ENCODE data around the gene TRA2A. TPM values are rescaled to one million over a fixed set of nuclear protein-coding genes. Genes with fewer than 3 reads are reported as not detected.
A peak's percentile ranks its signal among the peaks of the same experiment; 100 is the strongest.

The TRA2A gene
- total RNA-seq, 1 donor from 2014 or later = 25.6 TPM

GRCh38 chr7:23477962-23478866, 53.6 kb downstream of the TRA2A start:
- no peak overlapping the region for H3K4me3 ChIP-seq
- peaks cover 13% of the 10 kb centered on the region for H3K4me1 ChIP-seq
- H3K27me3 ChIP-seq (ENCODE audit: low read depth) = peaks cover 100% of the 10 kb centered on the region
- no peaks in the 10 kb centered on the region for H3K36me3 ChIP-seq
- intact Hi-C loops (cut with micrococcal nuclease) = no loop called here
- no peak for TF ChIP-seq CTCF (IDR thresholded peaks at IDR 0.05; ENCODE audit: borderline replicate concordance)
- no peak overlapping the region for H3K27ac ChIP-seq (replicated peaks)
- no peaks in the 10 kb centered on the region for H3K9me3 ChIP-seq (replicated peaks)
- DNase-seq = no peak

- Histone ChIP-seq H3K4me1 (peaks cover 13% of the 10 kb centered on the region), H3K27ac (replicated peaks) (no peak overlapping the region), H3K4me3 (no peak overlapping the region), H3K27me3 (ENCODE audit: low read depth) (peaks cover 100% of the 10 kb centered on the region), H3K36me3 (no peaks in the 10 kb centered on the region), H3K9me3 (replicated peaks) (no peaks in the 10 kb centered on the region)
- TF ChIP-seq CTCF (IDR thresholded peaks at IDR 0.05; ENCODE audit: borderline replicate concordance) = no peak
- no peak for DNase-seq
- intact Hi-C loops (cut with micrococcal nuclease) = no loop called here
Observed at GRCh38 chr7:23477157-23477499, 54.7 kb downstream of the TRA2A start.

- no peak for DNase-seq
- intact Hi-C loops (cut with micrococcal nuclease) = no loop called here
- H3K4me3 ChIP-seq = no peak overlapping the region
- no peaks in the 10 kb centered on the region for H3K36me3 ChIP-seq
- no peak overlapping the region for H3K27ac ChIP-seq (replicated peaks)
- no peaks in the 10 kb centered on the region for H3K9me3 ChIP-seq (replicated peaks)
- no peak for TF ChIP-seq CTCF (IDR thresholded peaks at IDR 0.05; ENCODE audit: borderline replicate concordance)
- peaks cover 100% of the 10 kb centered on the region for H3K27me3 ChIP-seq (ENCODE audit: low read depth)
- H3K4me1 ChIP-seq = peaks cover 14% of the 10 kb centered on the region
Observed at GRCh38 chr7:23476286-23477156, 55.3 kb downstream of the TRA2A start.

- no peaks in the 10 kb centered on the region for H3K9me3 ChIP-seq (replicated peaks)
- no peaks in the 10 kb centered on the region for H3K36me3 ChIP-seq
- DNase-seq = no peak
- TF ChIP-seq CTCF (IDR thresholded peaks at IDR 0.05; ENCODE audit: borderline replicate concordance) = no peak
- no peak overlapping the region for H3K27ac ChIP-seq (replicated peaks)
- H3K27me3 ChIP-seq (ENCODE audit: low read depth) = peaks cover 100% of the 10 kb centered on the region
- H3K4me1 ChIP-seq = peaks cover 24% of the 10 kb centered on the region
- no peak overlapping the region for H3K4me3 ChIP-seq
- intact Hi-C loops (cut with micrococcal nuclease) = no loop called here
Observed at GRCh38 chr7:23475576-23475839, 56.3 kb downstream of the TRA2A start.

- no peak for DNase-seq
- intact Hi-C loops (cut with micrococcal nuclease) = no loop called here
- no peaks in the 10 kb centered on the region for H3K36me3 ChIP-seq
- no peak for TF ChIP-seq CTCF (IDR thresholded peaks at IDR 0.05; ENCODE audit: borderline replicate concordance)
- H3K9me3 ChIP-seq (replicated peaks) = no peaks in the 10 kb centered on the region
- H3K4me3 ChIP-seq = peak overlapping the region; percentile 53
- peaks cover 100% of the 10 kb centered on the region for H3K27me3 ChIP-seq (ENCODE audit: low read depth)
- H3K4me1 ChIP-seq = peaks cover 29% of the 10 kb centered on the region
- no peak overlapping the region for H3K27ac ChIP-seq (replicated peaks)
Observed at GRCh38 chr7:23474829-23475575, 56.8 kb downstream of the TRA2A start.

All from left ventricle myocardium inferior (tissue), 1 donor.